Measurements from ENCODE around the gene BPI.
"Not testable (repeated sequence)": the region's sequence is repeated elsewhere in the genome, so short reads cannot be mapped to it uniquely, and the experiment has no call there.

The BPI gene

GRCh38 chr20:38325905-38326304 lies 21.9 kb downstream of the BPI start:
- Mint-ChIP-seq H3K4me1 (ENCODE audit: low read depth) (no peaks in the 10 kb centered on the region), H3K36me3 (no peaks in the 10 kb centered on the region), H3K9me3 (ENCODE audit: low read depth) (no peaks in the 10 kb centered on the region), H3K4me3 (no peak overlapping the region), H3K27ac (no peak overlapping the region), H3K27me3 (peaks cover 17% of the 10 kb centered on the region)

GRCh38 chr20:38326309-38326708 lies 22.4 kb downstream of the BPI start:
- Mint-ChIP-seq H3K27me3 (peaks cover 16% of the 10 kb centered on the region), H3K9me3 (ENCODE audit: low read depth) (no peaks in the 10 kb centered on the region), H3K36me3 (no peaks in the 10 kb centered on the region), H3K4me3 (no peak overlapping the region), H3K4me1 (ENCODE audit: low read depth) (no peaks in the 10 kb centered on the region), H3K27ac (no peak overlapping the region)

GRCh38 chr20:38330638-38331037 lies 26.7 kb downstream of the BPI start:
- no peaks in the 10 kb centered on the region for H3K4me1 Mint-ChIP-seq (ENCODE audit: low read depth)
- H3K4me3 Mint-ChIP-seq: no peak overlapping the region
- H3K36me3 Mint-ChIP-seq: no peaks in the 10 kb centered on the region
- H3K27ac Mint-ChIP-seq: no peak overlapping the region
- H3K27me3 Mint-ChIP-seq: peaks cover 13% of the 10 kb centered on the region
- no peaks in the 10 kb centered on the region for H3K9me3 Mint-ChIP-seq (ENCODE audit: low read depth)

- Mint-ChIP-seq H3K4me1 (ENCODE audit: low read depth) (no peaks in the 10 kb centered on the region), H3K9me3 (ENCODE audit: low read depth) (no peaks in the 10 kb centered on the region), H3K27me3 (peaks cover 15% of the 10 kb centered on the region)
Measured at GRCh38 chr20:38331245-38331644, 27.3 kb downstream of the BPI start.

GRCh38 chr20:38331814-38332213 lies 27.9 kb downstream of the BPI start:
- no peak overlapping the region for H3K4me3 Mint-ChIP-seq
- H3K27me3 Mint-ChIP-seq: peaks cover 17% of the 10 kb centered on the region
- no peaks in the 10 kb centered on the region for H3K36me3 Mint-ChIP-seq
- H3K9me3 Mint-ChIP-seq (ENCODE audit: low read depth): no peaks in the 10 kb centered on the region
- no peaks in the 10 kb centered on the region for H3K4me1 Mint-ChIP-seq (ENCODE audit: low read depth)
- H3K27ac Mint-ChIP-seq: no peak overlapping the region

More at GRCh38 chr20:38331245-38331644, 27.3 kb downstream of the BPI start:
- H3K27ac Mint-ChIP-seq: no peak overlapping the region
- no peak overlapping the region for H3K4me3 Mint-ChIP-seq
- H3K36me3 Mint-ChIP-seq: no peaks in the 10 kb centered on the region

GRCh38 chr20:38334016-38334415 lies 30.1 kb downstream of the BPI start:
- peaks cover 8% of the 10 kb centered on the region for H3K9me3 Mint-ChIP-seq (ENCODE audit: low read depth)
- H3K27me3 Mint-ChIP-seq: peaks cover 17% of the 10 kb centered on the region
- no peak overlapping the region for H3K27ac Mint-ChIP-seq
- H3K4me3 Mint-ChIP-seq: no peak overlapping the region
- H3K36me3 Mint-ChIP-seq: peaks cover 5% of the 10 kb centered on the region
- H3K4me1 Mint-ChIP-seq (ENCODE audit: low read depth): no peaks in the 10 kb centered on the region

GRCh38 chr20:38336726-38337125 lies 32.8 kb downstream of the BPI start:
- peaks cover 8% of the 10 kb centered on the region for H3K9me3 Mint-ChIP-seq (ENCODE audit: low read depth)
- H3K27me3 Mint-ChIP-seq: peaks cover 12% of the 10 kb centered on the region
- no peak overlapping the region for H3K4me3 Mint-ChIP-seq
- H3K36me3 Mint-ChIP-seq: peaks cover 5% of the 10 kb centered on the region
- H3K4me1 Mint-ChIP-seq (ENCODE audit: low read depth): no peaks in the 10 kb centered on the region
- no peak overlapping the region for H3K27ac Mint-ChIP-seq

- Mint-ChIP-seq H3K9me3 (ENCODE audit: low read depth) (peaks cover 8% of the 10 kb centered on the region), H3K36me3 (peaks cover 5% of the 10 kb centered on the region), H3K4me1 (ENCODE audit: low read depth) (no peaks in the 10 kb centered on the region), H3K27ac (no peak overlapping the region), H3K27me3 (peaks cover 10% of the 10 kb centered on the region), H3K4me3 (no peak overlapping the region)
Measured at GRCh38 chr20:38337561-38338140, 33.7 kb downstream of the BPI start.

- no peaks in the 10 kb centered on the region for H3K4me1 Mint-ChIP-seq (ENCODE audit: low read depth)
- no peak overlapping the region for H3K4me3 Mint-ChIP-seq
- H3K9me3 Mint-ChIP-seq (ENCODE audit: low read depth): peaks cover 8% of the 10 kb centered on the region
- H3K27ac Mint-ChIP-seq: no peak overlapping the region
- H3K27me3 Mint-ChIP-seq: peaks cover 10% of the 10 kb centered on the region
- H3K36me3 Mint-ChIP-seq: peaks cover 5% of the 10 kb centered on the region
Measured at GRCh38 chr20:38338849-38339520, 35.0 kb downstream of the BPI start.

- not testable (repeated sequence) for H3K27ac Mint-ChIP-seq; H3K4me1 Mint-ChIP-seq (ENCODE audit: low read depth); H3K9me3 Mint-ChIP-seq (ENCODE audit: low read depth); H3K36me3 Mint-ChIP-seq; H3K4me3 Mint-ChIP-seq
- peaks cover 10% of the 10 kb centered on the region for H3K27me3 Mint-ChIP-seq
Measured at GRCh38 chr20:38339521-38339896, 35.6 kb downstream of the BPI start.

- no peak overlapping the region for H3K27ac Mint-ChIP-seq
- no peak overlapping the region for H3K4me3 Mint-ChIP-seq
- H3K27me3 Mint-ChIP-seq: peaks cover 10% of the 10 kb centered on the region
- no peaks in the 10 kb centered on the region for H3K4me1 Mint-ChIP-seq (ENCODE audit: low read depth)
- peaks cover 5% of the 10 kb centered on the region for H3K36me3 Mint-ChIP-seq
- peaks cover 8% of the 10 kb centered on the region for H3K9me3 Mint-ChIP-seq (ENCODE audit: low read depth)
Measured at GRCh38 chr20:38339997-38340396, 36.0 kb downstream of the BPI start.

GRCh38 chr20:38340693-38341092 lies 36.7 kb downstream of the BPI start:
- H3K4me3 Mint-ChIP-seq: no peak overlapping the region
- H3K9me3 Mint-ChIP-seq (ENCODE audit: low read depth): peaks cover 8% of the 10 kb centered on the region
- H3K27ac Mint-ChIP-seq: no peak overlapping the region
- H3K27me3 Mint-ChIP-seq: peaks cover 10% of the 10 kb centered on the region
- H3K4me1 Mint-ChIP-seq (ENCODE audit: low read depth): no peaks in the 10 kb centered on the region
- H3K36me3 Mint-ChIP-seq: peaks cover 5% of the 10 kb centered on the region

- no peaks in the 10 kb centered on the region for H3K4me1 Mint-ChIP-seq (ENCODE audit: low read depth)
- H3K27ac Mint-ChIP-seq: no peak overlapping the region
- peaks cover 8% of the 10 kb centered on the region for H3K9me3 Mint-ChIP-seq (ENCODE audit: low read depth)
- peaks cover 5% of the 10 kb centered on the region for H3K36me3 Mint-ChIP-seq
- no peak overlapping the region for H3K4me3 Mint-ChIP-seq
- peaks cover 6% of the 10 kb centered on the region for H3K27me3 Mint-ChIP-seq
Measured at GRCh38 chr20:38342216-38342615, 38.3 kb downstream of the BPI start.

- no peak overlapping the region for H3K27ac Mint-ChIP-seq
- H3K27me3 Mint-ChIP-seq: peaks cover 3% of the 10 kb centered on the region
- H3K4me3 Mint-ChIP-seq: no peak overlapping the region
- H3K9me3 Mint-ChIP-seq (ENCODE audit: low read depth): peaks cover 7% of the 10 kb centered on the region
- no peaks in the 10 kb centered on the region for H3K4me1 Mint-ChIP-seq (ENCODE audit: low read depth)
- H3K36me3 Mint-ChIP-seq: peaks cover 4% of the 10 kb centered on the region
Measured at GRCh38 chr20:38342713-38343310, 38.9 kb downstream of the BPI start.

GRCh38 chr20:38343311-38344106 lies 39.6 kb downstream of the BPI start:
- no peaks in the 10 kb centered on the region for H3K27me3 Mint-ChIP-seq
- no peaks in the 10 kb centered on the region for H3K36me3 Mint-ChIP-seq
- no peaks in the 10 kb centered on the region for H3K9me3 Mint-ChIP-seq (ENCODE audit: low read depth)
- no peaks in the 10 kb centered on the region for H3K4me1 Mint-ChIP-seq (ENCODE audit: low read depth)
- H3K4me3 Mint-ChIP-seq: no peak overlapping the region
- H3K27ac Mint-ChIP-seq: no peak overlapping the region

Data from activated naive CD8-positive, alpha-beta T cell (primary cell).